Kidney glomerular epithelial cell (primary cell): ENCODE results near the gene PSTPIP2.
"Not testable (repeated sequence)": the region's sequence is repeated elsewhere in the genome, so short reads cannot be mapped to it uniquely, and the experiment has no call there.

Experiments
- DNase-seq: peaks from one replicate; lab custom pipeline; 2025; lab: John Stamatoyannopoulos, UW

Gene PSTPIP2

GRCh38 chr18:46071653-46072375 lies at the start of gene PSTPIP2:
Gene PSTPIP2, minus strand, starts transcription at chr18:46072260. Its CDS starts 72 bp downstream, at chr18:46072188.
- peak; percentile 34 for DNase-seq

- no peak for DNase-seq
These were observed 41.7 kb upstream of the PSTPIP2 start for GRCh38 chr18:46113751-46114150.

- no peak for DNase-seq
These were observed 38.3 kb upstream of the PSTPIP2 start for GRCh38 chr18:46110406-46110805.

- DNase-seq = no peak
These were observed 37.3 kb upstream of the PSTPIP2 start for GRCh38 chr18:46109386-46109785.

GRCh38 chr18:46104128-46104911 lies 32.3 kb upstream of the PSTPIP2 start, which contains the start of gene HAUS1:
Gene HAUS1, plus strand, starts transcription at chr18:46104385. Its CDS starts 27 bp downstream, at chr18:46104412.
- DNase-seq = peak; percentile 81

- no peak for DNase-seq
These were observed 27.4 kb upstream of the PSTPIP2 start for GRCh38 chr18:46099463-46099862.

- DNase-seq = peak; percentile 33
These were observed 26.5 kb upstream of the PSTPIP2 start for GRCh38 chr18:46098616-46098933.

- DNase-seq = peak; percentile 78
These were observed 25.9 kb upstream of the PSTPIP2 start, which contains the start of gene ATP5F1A for GRCh38 chr18:46097801-46098615. Gene ATP5F1A, minus strand, starts transcription at chr18:46098296. Its CDS starts 65 bp downstream, at chr18:46098231.

- peak; percentile 36 for DNase-seq
These were observed 25.4 kb upstream of the PSTPIP2 start for GRCh38 chr18:46097431-46097800.

- DNase-seq = peak; percentile 4
These were observed 24.7 kb upstream of the PSTPIP2 start for GRCh38 chr18:46096651-46097300.

- DNase-seq = no peak
These were observed 23.5 kb upstream of the PSTPIP2 start for GRCh38 chr18:46095532-46095931.

GRCh38 chr18:46088501-46088900 lies 16.4 kb upstream of the PSTPIP2 start:
- not testable (repeated sequence) for DNase-seq

GRCh38 chr18:46084431-46084830 lies 12.4 kb upstream of the PSTPIP2 start:
- no peak for DNase-seq

- DNase-seq = no peak
These were observed 8.1 kb upstream of the PSTPIP2 start for GRCh38 chr18:46080156-46080555.

GRCh38 chr18:46079336-46079735 lies 7.3 kb upstream of the PSTPIP2 start:
- DNase-seq = no peak

GRCh38 chr18:46073474-46074331 lies 1.6 kb upstream of the PSTPIP2 start:
- DNase-seq = peak; percentile 65

- no peak for DNase-seq
These were observed 899 bp upstream of the PSTPIP2 start for GRCh38 chr18:46072959-46073358.

- no peak for DNase-seq
These were observed 362 bp upstream of the PSTPIP2 start for GRCh38 chr18:46072376-46072867.

GRCh38 chr18:46070815-46071652 lies 1.0 kb downstream of the PSTPIP2 start:
- no peak for DNase-seq

- DNase-seq = no peak
These were observed 1.8 kb downstream of the PSTPIP2 start for GRCh38 chr18:46070232-46070631.
